Retinal pigment epithelial cell (primary cell): Measurements from ENCODE around the gene MLKL.

ENCODE experiments used
- DNase-seq: peaks from one replicate; pipeline ENCODE4 v3.0.0-alpha.2; 2010; ENCODE audit warnings: low read depth
- H3K4me3 ChIP-seq: 2 replicates; pipeline ENCODE4 v1.5.1; 2011; ENCODE audit warnings: mild to moderate bottlenecking, low read length, control low read depth, moderate library complexity
- TF ChIP-seq, protein P1 (sequence below): conservative IDR thresholded peaks from 2 replicates; pipeline ENCODE4 v1.5.1; 2011; ENCODE audit warnings: low read depth, low read length, control low read depth, inconsistent platforms

Gene MLKL

DNA sequence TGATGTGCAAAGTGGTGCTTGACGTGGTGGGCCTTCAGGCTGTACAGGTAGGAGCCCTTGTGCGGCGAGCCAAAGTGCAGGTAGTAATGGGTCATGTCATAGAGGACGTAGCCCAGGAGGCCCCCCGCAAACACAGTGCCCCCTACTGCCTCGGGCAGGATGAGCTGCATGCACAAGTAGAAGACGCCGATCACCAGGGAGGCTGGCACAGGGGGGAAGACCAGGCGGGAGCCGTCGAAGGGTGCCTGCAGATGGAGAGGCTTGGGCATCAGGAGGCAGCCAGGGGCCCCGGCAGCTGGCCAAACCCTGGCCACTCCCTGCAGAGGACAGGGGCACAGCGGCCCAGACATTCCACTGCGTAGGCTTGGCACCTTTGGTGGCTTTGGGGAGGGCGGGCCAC, 15.7 kb upstream of the MLKL start:
- no peak for DNase-seq
- TF ChIP-seq, protein P1, sequence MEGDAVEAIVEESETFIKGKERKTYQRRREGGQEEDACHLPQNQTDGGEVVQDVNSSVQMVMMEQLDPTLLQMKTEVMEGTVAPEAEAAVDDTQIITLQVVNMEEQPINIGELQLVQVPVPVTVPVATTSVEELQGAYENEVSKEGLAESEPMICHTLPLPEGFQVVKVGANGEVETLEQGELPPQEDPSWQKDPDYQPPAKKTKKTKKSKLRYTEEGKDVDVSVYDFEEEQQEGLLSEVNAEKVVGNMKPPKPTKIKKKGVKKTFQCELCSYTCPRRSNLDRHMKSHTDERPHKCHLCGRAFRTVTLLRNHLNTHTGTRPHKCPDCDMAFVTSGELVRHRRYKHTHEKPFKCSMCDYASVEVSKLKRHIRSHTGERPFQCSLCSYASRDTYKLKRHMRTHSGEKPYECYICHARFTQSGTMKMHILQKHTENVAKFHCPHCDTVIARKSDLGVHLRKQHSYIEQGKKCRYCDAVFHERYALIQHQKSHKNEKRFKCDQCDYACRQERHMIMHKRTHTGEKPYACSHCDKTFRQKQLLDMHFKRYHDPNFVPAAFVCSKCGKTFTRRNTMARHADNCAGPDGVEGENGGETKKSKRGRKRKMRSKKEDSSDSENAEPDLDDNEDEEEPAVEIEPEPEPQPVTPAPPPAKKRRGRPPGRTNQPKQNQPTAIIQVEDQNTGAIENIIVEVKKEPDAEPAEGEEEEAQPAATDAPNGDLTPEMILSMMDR = no peak

DNA sequence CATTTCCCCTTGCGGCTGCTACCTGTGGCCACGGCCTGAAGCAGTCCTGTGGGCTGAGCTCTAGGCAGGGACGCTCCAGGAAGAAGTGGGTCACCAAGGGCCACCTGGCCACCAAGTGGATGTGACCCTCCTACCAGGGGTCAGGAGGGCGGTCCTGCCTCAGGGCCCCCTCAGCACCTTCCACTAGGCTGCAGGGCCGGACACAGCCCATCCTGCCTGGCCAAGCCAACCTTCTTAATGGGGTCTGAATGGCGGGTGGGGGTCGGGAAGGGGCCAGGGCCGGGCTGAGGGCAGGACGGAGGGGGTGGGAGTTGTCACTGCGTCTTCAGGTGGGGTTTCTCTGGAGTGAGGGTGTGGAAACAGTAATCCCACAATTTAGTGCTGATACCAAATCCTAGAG, 13.2 kb upstream of the MLKL start:
- TF ChIP-seq, protein P1 = no peak
- H3K4me3 ChIP-seq = no peak overlapping the region
- DNase-seq = no peak

More for the DNA sequence above, 15.7 kb upstream of the MLKL start:
- no peak overlapping the region for H3K4me3 ChIP-seq

DNA sequence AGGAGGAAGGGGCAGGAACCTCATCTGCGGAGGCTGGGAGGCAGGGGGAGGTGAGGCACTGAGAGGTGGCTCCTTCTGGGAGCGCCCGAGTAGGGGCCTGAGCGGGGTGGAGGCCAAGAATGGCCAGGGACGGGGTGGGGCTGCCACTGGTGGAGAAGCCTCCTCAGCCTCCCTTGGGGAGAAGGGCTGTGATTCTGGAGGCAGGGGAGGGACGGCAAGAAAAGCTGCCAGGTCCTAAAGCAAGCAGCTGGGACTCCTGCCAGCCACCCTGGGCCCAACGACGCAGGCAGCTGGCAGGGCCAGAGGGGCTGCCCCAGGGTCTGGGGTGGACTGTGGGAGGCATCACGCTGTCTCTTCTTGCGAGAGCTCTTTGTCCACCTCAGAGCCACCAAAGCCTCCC, 12.7 kb upstream of the MLKL start:
- TF ChIP-seq, protein P1 = no peak
- H3K4me3 ChIP-seq = no peak overlapping the region

DNA sequence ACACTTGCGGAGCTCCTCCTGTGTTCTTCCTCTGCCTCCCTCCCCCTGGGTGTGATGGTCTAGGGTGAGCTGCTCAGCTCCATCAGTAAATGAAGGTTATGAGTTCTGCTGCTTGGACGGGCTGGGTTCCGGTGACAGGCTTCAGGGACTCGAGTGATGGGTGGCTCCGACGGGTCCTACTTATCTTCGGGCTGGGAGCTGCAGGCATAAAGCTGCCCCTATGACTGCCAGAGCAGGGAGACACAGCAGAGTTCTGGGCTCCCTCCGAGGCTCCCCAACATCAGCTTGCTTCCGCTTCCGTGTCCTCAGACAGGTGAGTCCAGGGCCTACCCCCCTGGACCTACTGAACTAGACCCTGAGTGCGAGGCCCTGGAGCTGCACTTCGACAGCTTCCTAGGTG, 11.3 kb upstream of the MLKL start:
- DNase-seq = no peak
- TF ChIP-seq, protein P1 = no peak
- no peak overlapping the region for H3K4me3 ChIP-seq

More for the DNA sequence above, 12.7 kb upstream of the MLKL start:
- no peak for DNase-seq

DNA sequence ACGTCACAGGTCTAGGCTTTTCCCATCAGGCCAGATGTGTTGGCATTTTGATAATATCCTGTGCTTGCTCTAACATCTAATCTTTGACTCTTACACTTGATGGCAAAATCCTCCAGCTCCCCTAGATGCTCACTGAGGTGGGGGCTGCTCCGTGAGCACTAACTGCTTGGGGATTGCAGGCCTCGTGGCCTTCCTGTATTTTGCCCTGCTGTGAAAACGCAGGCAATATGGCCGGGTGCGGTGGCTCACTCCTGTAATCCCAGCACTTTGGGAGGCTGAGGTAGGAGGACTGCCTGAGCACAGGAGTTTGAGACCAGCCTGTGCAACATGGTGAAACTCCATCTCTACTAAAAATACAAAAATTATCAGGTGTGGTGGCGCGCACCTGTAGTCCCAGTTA, 9.7 kb upstream of the MLKL start:
- H3K4me3 ChIP-seq = no peak overlapping the region
- DNase-seq = no peak
- TF ChIP-seq, protein P1 = no peak

DNA sequence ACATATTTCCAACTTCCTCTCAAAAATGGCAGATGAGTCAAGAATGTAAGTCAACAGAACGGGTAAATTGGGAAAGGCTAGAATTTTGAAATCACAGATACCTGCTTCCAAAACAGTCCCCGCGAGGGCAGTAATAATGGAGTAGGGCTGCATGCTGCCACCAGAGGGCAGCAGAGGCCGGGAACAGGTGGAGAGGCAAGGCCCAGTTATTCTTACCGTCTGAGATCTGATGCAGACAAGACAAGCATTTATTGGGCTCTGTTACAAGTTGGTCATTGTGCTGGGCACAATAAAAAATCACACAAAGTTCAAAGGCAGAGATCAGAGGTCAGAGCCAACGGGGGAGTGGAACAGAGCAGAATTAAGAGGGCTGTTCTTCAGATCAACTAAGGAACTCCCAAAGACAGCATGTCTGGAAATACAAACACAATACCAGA, 8.8 kb upstream of the MLKL start:
- TF ChIP-seq, protein P1 = peak; percentile 96
- no peak overlapping the region for H3K4me3 ChIP-seq

DNA sequence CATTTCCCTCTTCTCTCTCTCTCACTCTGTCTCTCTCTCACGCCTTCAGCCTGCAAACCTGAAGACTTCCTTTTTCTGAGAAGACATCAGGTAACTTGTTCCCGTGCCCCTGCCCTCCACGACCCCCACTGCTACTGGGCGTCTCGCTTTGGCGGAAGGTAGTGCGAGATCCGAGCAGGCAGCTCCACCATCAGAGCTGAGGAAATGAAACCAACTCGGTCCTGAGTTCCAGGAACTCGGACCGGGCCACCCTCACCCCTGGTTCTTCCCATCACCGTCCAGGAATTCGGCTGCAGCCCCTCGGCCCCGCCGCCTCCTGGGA, 585 bp downstream of the MLKL start:
- TF ChIP-seq, protein P1 = no peak
- H3K4me3 ChIP-seq = peak overlapping the region; percentile 76
- no peak for DNase-seq

More for the DNA sequence above, 8.8 kb upstream of the MLKL start:
- no peak for DNase-seq
